HepG2 (cell line): ENCODE results near the gene RAB1B. TPM values are rescaled to one million over a fixed set of nuclear protein-coding genes. Genes with fewer than 3 reads are reported as not detected.

Experiments
- CBX1 ChIP-seq: IDR thresholded peaks from one replicate; pipeline ENCODE4 v1.6.1; 2016; ENCODE audit warnings: antibody characterized with exemption, low read depth
- CREB3 ChIP-seq: sonication (generic); formaldehyde crosslinking; IDR thresholded peaks from 2 replicates; pipeline ENCODE4 v1.5.0; 2020; ENCODE audit warnings: missing genetic modification reagents
- CSRNP1 ChIP-seq: sonication (generic); formaldehyde crosslinking; IDR thresholded peaks from 2 replicates; pipeline ENCODE4 v1.8.1; 2023; ENCODE audit warnings: mild to moderate bottlenecking, missing genetic modification reagents
- DZIP1 ChIP-seq: sonication (generic); formaldehyde crosslinking; IDR thresholded peaks from 2 replicates; pipeline ENCODE4 v1.5.0; 2020; ENCODE audit warnings: mild to moderate bottlenecking, missing genetic modification reagents
- FOXA1 ChIP-seq, 2 experiments: fragments of 450-650 bp in 1 of 2; sonication (generic) in 1 of 2; formaldehyde crosslinking in 1 of 2; IDR thresholded peaks; 2 replicates each; pipeline versions ENCODE4 v1.4.0 to v1.6.1; 2016 to 2020; ENCODE audit warnings: missing genetic modification reagents in 1 of 2
- FOXC1 ChIP-seq: sonication (generic); formaldehyde crosslinking; IDR thresholded peaks from 2 replicates; pipeline ENCODE4 v1.8.0; 2022; ENCODE audit warnings: mild to moderate bottlenecking, missing genetic modification reagents, borderline replicate concordance
- GABPA ChIP-seq, 2 experiments: IDR thresholded peaks; 2 replicates each; pipeline ENCODE4 v1.6.1; 2011 to 2016; ENCODE audit warnings: low read depth in 2 of 2, low read length in 1 of 2, missing biosample characterization in 1 of 2, missing genetic modification characterization in 1 of 2
- HNRNPH1 ChIP-seq: fragments of 200-400 bp; formaldehyde crosslinking; optimal IDR thresholded peaks from 2 replicates; pipeline ENCODE3; 2017; ENCODE audit warnings: mild to moderate bottlenecking, low read depth, low read length
- HNRNPL ChIP-seq: fragments of 200-400 bp; formaldehyde crosslinking; IDR thresholded peaks from 2 replicates; pipeline ENCODE4 v1.6.1; 2017; ENCODE audit warnings: mild to moderate bottlenecking, low read depth, low read length
- MYC ChIP-seq: sonication (generic); formaldehyde crosslinking; IDR thresholded peaks from 2 replicates; pipeline ENCODE4 v1.9.0; 2021; ENCODE audit warnings: missing genetic modification reagents, borderline replicate concordance
- NFIC ChIP-seq: IDR thresholded peaks from 2 replicates; pipeline ENCODE4 v1.6.1; 2012; ENCODE audit warnings: mild to moderate bottlenecking, low read length, inconsistent platforms
- NFKB2 ChIP-seq: sonication (generic); formaldehyde crosslinking; IDR thresholded peaks from 2 replicates; pipeline ENCODE4 v1.4.0; 2020; ENCODE audit warnings: missing genetic modification reagents, borderline replicate concordance
- PBX3 ChIP-seq: sonication (generic); formaldehyde crosslinking; IDR thresholded peaks from 2 replicates; pipeline ENCODE4 v1.8.1; 2023; ENCODE audit warnings: missing genetic modification reagents, inconsistent platforms, borderline replicate concordance
- SRY ChIP-seq: sonication (generic); formaldehyde crosslinking; IDR thresholded peaks from 2 replicates; pipeline ENCODE4 v1.8.0; 2022; ENCODE audit warnings: mild to moderate bottlenecking, missing genetic modification reagents
- THAP9 ChIP-seq: sonication (generic); formaldehyde crosslinking; IDR thresholded peaks from 2 replicates; pipeline ENCODE4; 2020; ENCODE audit warnings: missing genetic modification reagents, mild to moderate bottlenecking, borderline replicate concordance
- ZNF296 ChIP-seq: sonication (generic); formaldehyde crosslinking; conservative IDR thresholded peaks from 2 replicates; pipeline ENCODE4 v1.5.0; 2020; ENCODE audit warnings: mild to moderate bottlenecking, missing genetic modification reagents
- ZNF34 ChIP-seq: sonication (generic); formaldehyde crosslinking; IDR thresholded peaks from 2 replicates; pipeline ENCODE4 v1.4.0; 2020; ENCODE audit warnings: mild to moderate bottlenecking, missing genetic modification reagents, borderline replicate concordance
- ZNF614 ChIP-seq: IDR thresholded peaks from 2 replicates; pipeline ENCODE4 v1.6.1; 2018; ENCODE audit warnings: missing biosample characterization, missing genetic modification reagents, inconsistent platforms, borderline replicate concordance
- ZNF792 ChIP-seq: IDR thresholded peaks from 2 replicates; pipeline ENCODE4 v1.6.1; 2016
- polyA plus RNA-seq, 8 experiments: library from polyadenylated mRNA; depleted of rRNA in 3 of 8; stranded (reverse) in 7 of 8; unstranded in 1 of 8; fragments of >200 nt; fragmentation: Illumina TruSeq in 4 of 8; extraction: Trizol in 4 of 8; gene quantifications; 2 replicates each; pipeline versions ENCODE4 v1.2.1 to v1.2.3, GENCODE V29; 2011 to 2016; ENCODE audit warnings: low read depth in 4 of 8, missing spikeins in 1 of 8, mixed read lengths in 1 of 8; ENCODE audit not compliant: insufficient read depth in 1 of 8
- total RNA-seq, 5 experiments: library from RNA; depleted of rRNA; stranded (reverse); fragments of >200 nt; fragmentation: Illumina TruSeq; extraction: Trizol; gene quantifications; 2 replicates each; pipeline ENCODE4 v1.2.3, GENCODE V29; 2016; ENCODE audit warnings: low read depth in 1 of 5

Gene RAB1B
- total and polyA plus RNA-seq, 2 of the 13 experiments (the other 11 are each of a cell fraction or from before 2014, with no cell fraction given): 77.9 to 87.9 TPM

- TF ChIP-seq DZIP1 (CRISPR knock-in tag) (no peak), ZNF792 (CRISPR knock-in tag) (no peak), SRY (CRISPR knock-in tag) (no peak; the same call in 1 of the 2 replicates), PBX3 (CRISPR knock-in tag) (no peak), CBX1 (no peak), THAP9 (CRISPR knock-in tag) (no peak), HNRNPL (no peak), ZNF296 (no peak), HNRNPH1 (no peak), CSRNP1 (CRISPR knock-in tag) (no peak), FOXA1 (IDR thresholded peaks at IDR 0.05) (no peak), FOXA1 (CRISPR knock-in tag; IDR thresholded peaks at IDR 0.05) (no peak), GABPA (IDR thresholded peaks at IDR 0.05; ENCODE audit: low read depth, low read length) (no peak), GABPA (CRISPR knock-in tag; IDR thresholded peaks at IDR 0.05; ENCODE audit: low read depth) (no peak), NFKB2 (CRISPR knock-in tag) (no peak), MYC (CRISPR knock-in tag) (no peak; the same call in 1 of the 2 replicates), FOXC1 (CRISPR knock-in tag) (peak; percentile 62; the same call in 1 of the 2 replicates), ZNF614 (CRISPR knock-in tag) (no peak), NFIC (no peak), CREB3 (no peak), ZNF34 (CRISPR knock-in tag) (no peak)
Observed at GRCh38 chr11:66313321-66314185, 45.1 kb downstream of the RAB1B start (continued).
